Neural cell (in vitro differentiated cells): ENCODE data around the gene IMMP2L. TPM values are rescaled to one million over a fixed set of nuclear protein-coding genes. Genes with fewer than 3 reads are reported as not detected.

ENCODE experiments used
- H2AFZ ChIP-seq: fragments of 200-600, 300-800 bp; sonication (generic), shearing (Covaris generic); 2 replicates; pipeline ENCODE4 v1.6.0; 2014; ENCODE audit warnings: low read depth, mild to moderate bottlenecking, antibody characterized with exemption, low read length, moderate library complexity
- H3F3A ChIP-seq: fragments of 200-600 bp; shearing (Covaris generic); 2 replicates; pipeline ENCODE4 v1.6.1; 2016; ENCODE audit warnings: mild to moderate bottlenecking, moderate library complexity, mixed read lengths, antibody characterized with exemption, low read length; ENCODE audit not compliant: insufficient read depth, poor library complexity, severe bottlenecking
- H3K27ac ChIP-seq: fragments of 200-600, 300-800 bp; sonication (generic), shearing (Covaris generic); 2 replicates; pipeline ENCODE4 v1.5.1; 2014; ENCODE audit warnings: mild to moderate bottlenecking, low read length, moderate library complexity
- H3K27me3 ChIP-seq: fragments of 300-800, 200-600 bp; sonication (generic), shearing (Covaris generic); 2 replicates; pipeline ENCODE4 v1.6.0; 2014; ENCODE audit warnings: mild to moderate bottlenecking, low read depth, low read length, moderate library complexity; ENCODE audit not compliant: insufficient read depth
- H3K36me3 ChIP-seq: fragments of 300-800, 200-600 bp; sonication (generic), shearing (Covaris generic); 2 replicates; pipeline ENCODE4 v1.5.1; 2014; ENCODE audit warnings: mild to moderate bottlenecking, antibody characterized with exemption, low read length, moderate library complexity; ENCODE audit not compliant: insufficient read depth
- H3K4me2 ChIP-seq: fragments of 300-800, 200-600 bp; sonication (generic), shearing (Covaris generic); 2 replicates; pipeline ENCODE4 v1.6.0; 2014; ENCODE audit warnings: mild to moderate bottlenecking, low read length
- H3K4me3 ChIP-seq: fragments of 300-800, 200-600 bp; sonication (generic), shearing (Covaris generic); 2 replicates; pipeline ENCODE4 v1.5.1; 2014; ENCODE audit warnings: mild to moderate bottlenecking, low read length, moderate library complexity
- H3K79me2 ChIP-seq: fragments of 200-600 bp; shearing (Covaris generic); replicated peaks from 2 replicates; pipeline ENCODE4 v1.6.0; 2014; ENCODE audit warnings: mild to moderate bottlenecking, low read length, moderate library complexity; ENCODE audit not compliant: insufficient read depth
- H3K9ac ChIP-seq: fragments of 300-800, 200-600 bp; sonication (generic), shearing (Covaris generic); 2 replicates; pipeline ENCODE4 v1.6.1; 2016; ENCODE audit warnings: mild to moderate bottlenecking, low read length, mixed read lengths
- H3K9me2 ChIP-seq: fragments of 200-600 bp; shearing (Covaris generic); 2 replicates; pipeline ENCODE4 v1.6.1; 2016; ENCODE audit warnings: mild to moderate bottlenecking, low read length, mixed read lengths; ENCODE audit not compliant: insufficient read depth
- H3K9me3 ChIP-seq: fragments of 200-600, 300-800 bp; sonication (generic), shearing (Covaris generic); 2 replicates; pipeline ENCODE4 v1.6.1; 2016; ENCODE audit warnings: mild to moderate bottlenecking, mixed run types, low read length, moderate library complexity, mixed read lengths
- H4K20me1 ChIP-seq: fragments of 200-600 bp; shearing (Covaris generic); 2 replicates; pipeline ENCODE4 v1.6.1; 2016; ENCODE audit warnings: mild to moderate bottlenecking, mixed run types; ENCODE audit not compliant: insufficient read depth
- EP300 ChIP-seq: fragments of 450-650 bp; conservative IDR thresholded peaks from 2 replicates; pipeline ENCODE4 v1.6.1; 2014; ENCODE audit warnings: antibody characterized with exemption, mild to moderate bottlenecking, moderate library complexity; ENCODE audit not compliant: poor library complexity, severe bottlenecking
- EZH2 ChIP-seq: fragments of 200-600, 300-800 bp; shearing (Covaris generic), sonication (generic); IDR thresholded peaks from 2 replicates; pipeline ENCODE4 v1.6.1; 2014; ENCODE audit warnings: antibody characterized with exemption, low read length, borderline replicate concordance, mild to moderate bottlenecking; ENCODE audit not compliant: insufficient read depth, poor library complexity, severe bottlenecking
- MXI1 ChIP-seq: fragments of 450-650 bp; conservative IDR thresholded peaks from 2 replicates; pipeline ENCODE4 v1.6.1; 2014; ENCODE audit warnings: antibody characterized with exemption, mild to moderate bottlenecking; ENCODE audit not compliant: poor library complexity, severe bottlenecking
- POLR2AphosphoS5 ChIP-seq: IDR thresholded peaks from 2 replicates; pipeline ENCODE4 v1.6.1; 2012
- RAD21 ChIP-seq: fragments of 450-650 bp; conservative IDR thresholded peaks from 2 replicates; pipeline ENCODE4 v1.6.1; 2014; ENCODE audit warnings: antibody characterized with exemption, mild to moderate bottlenecking, moderate library complexity
- REST ChIP-seq: IDR thresholded peaks from 2 replicates; pipeline ENCODE4 v1.6.1; 2012; ENCODE audit warnings: borderline replicate concordance
- SMC3 ChIP-seq: fragments of 450-650 bp; conservative IDR thresholded peaks from 2 replicates; pipeline ENCODE4 v1.6.1; 2014; ENCODE audit warnings: antibody characterized with exemption, mild to moderate bottlenecking, moderate library complexity; ENCODE audit not compliant: poor library complexity
- TAF1 ChIP-seq: IDR thresholded peaks from 2 replicates; pipeline ENCODE4 v1.6.1; 2012; ENCODE audit warnings: low read depth
- polyA plus RNA-seq: library from polyadenylated mRNA; depleted of rRNA; stranded (reverse); fragments of >200 nt; gene quantifications from 2 replicates; pipeline ENCODE4 v1.2.3, GENCODE V29; 2014
- TF ChIP-seq, protein P1 (sequence below): fragments of 450-650 bp; IDR thresholded peaks from 2 replicates; pipeline ENCODE4 v1.5.1; 2014; ENCODE audit warnings: antibody characterized with exemption, mild to moderate bottlenecking, moderate library complexity; ENCODE audit not compliant: poor library complexity, severe bottlenecking

IMMP2L gene
- polyA plus RNA-seq, 1 donor from 2014 or later, result 9.7 TPM

DNA sequence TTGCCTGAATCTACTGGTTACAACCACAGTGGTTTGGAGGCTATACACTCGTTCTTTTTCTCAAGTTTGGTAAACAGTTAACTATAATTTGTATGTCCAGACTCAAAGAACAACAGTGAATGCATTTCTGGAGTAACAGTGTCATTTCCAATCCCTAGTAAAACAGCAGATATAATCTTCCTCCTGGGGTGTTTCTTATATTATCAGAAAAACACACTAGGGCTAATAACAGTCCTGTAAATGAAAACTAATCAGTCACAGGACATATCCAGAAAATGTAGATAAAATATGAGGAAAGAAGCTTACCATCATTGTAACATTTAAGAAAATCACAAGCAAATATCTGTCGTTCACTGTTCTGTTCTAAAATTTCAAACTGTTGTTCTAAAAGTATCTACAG, 388.8 kb downstream of the IMMP2L start:
- Histone ChIP-seq H3K27me3 (no peaks in the 10 kb centered on the region), H4K20me1 (no peaks in the 10 kb centered on the region), H3K4me2 (no peak overlapping the region), H3K9me3 (no peaks in the 10 kb centered on the region), H3K79me2 (no peaks in the 10 kb centered on the region), H3K9me2 (no peaks in the 10 kb centered on the region), H3K27ac (no peak overlapping the region), H3F3A (no peaks in the 10 kb centered on the region), H3K9ac (no peak overlapping the region), H3K36me3 (no peaks in the 10 kb centered on the region), H2AFZ (no peak overlapping the region), H3K4me3 (no peak overlapping the region)
- no peak for TF ChIP-seq EP300
- no peak for TF ChIP-seq SMC3
- TF ChIP-seq, protein P1, sequence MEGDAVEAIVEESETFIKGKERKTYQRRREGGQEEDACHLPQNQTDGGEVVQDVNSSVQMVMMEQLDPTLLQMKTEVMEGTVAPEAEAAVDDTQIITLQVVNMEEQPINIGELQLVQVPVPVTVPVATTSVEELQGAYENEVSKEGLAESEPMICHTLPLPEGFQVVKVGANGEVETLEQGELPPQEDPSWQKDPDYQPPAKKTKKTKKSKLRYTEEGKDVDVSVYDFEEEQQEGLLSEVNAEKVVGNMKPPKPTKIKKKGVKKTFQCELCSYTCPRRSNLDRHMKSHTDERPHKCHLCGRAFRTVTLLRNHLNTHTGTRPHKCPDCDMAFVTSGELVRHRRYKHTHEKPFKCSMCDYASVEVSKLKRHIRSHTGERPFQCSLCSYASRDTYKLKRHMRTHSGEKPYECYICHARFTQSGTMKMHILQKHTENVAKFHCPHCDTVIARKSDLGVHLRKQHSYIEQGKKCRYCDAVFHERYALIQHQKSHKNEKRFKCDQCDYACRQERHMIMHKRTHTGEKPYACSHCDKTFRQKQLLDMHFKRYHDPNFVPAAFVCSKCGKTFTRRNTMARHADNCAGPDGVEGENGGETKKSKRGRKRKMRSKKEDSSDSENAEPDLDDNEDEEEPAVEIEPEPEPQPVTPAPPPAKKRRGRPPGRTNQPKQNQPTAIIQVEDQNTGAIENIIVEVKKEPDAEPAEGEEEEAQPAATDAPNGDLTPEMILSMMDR, result no peak
- TF ChIP-seq REST, result no peak

GRCh38 chr7:111172564-111173257, 389.6 kb downstream of the IMMP2L start:
- Histone ChIP-seq H2AFZ (no peak overlapping the region), H3K9me3 (no peaks in the 10 kb centered on the region), H3K4me3 (no peak overlapping the region), H3K4me2 (no peak overlapping the region), H3K27ac (no peak overlapping the region), H3F3A (no peaks in the 10 kb centered on the region), H3K36me3 (no peaks in the 10 kb centered on the region), H3K27me3 (no peaks in the 10 kb centered on the region), H3K79me2 (no peaks in the 10 kb centered on the region), H4K20me1 (no peaks in the 10 kb centered on the region), H3K9me2 (no peaks in the 10 kb centered on the region), H3K9ac (no peak overlapping the region)
- TF ChIP-seq RAD21 (no peak), EZH2 (no peak), SMC3 (no peak), TAF1 (no peak), EP300 (no peak), REST (no peak), POLR2AphosphoS5 (no peak), MXI1 (no peak)
- TF ChIP-seq, protein P1, result no peak
